ENCODE data around the gene MRPL23. TPM values are rescaled to one million over a fixed set of nuclear protein-coding genes. Genes with fewer than 3 reads are reported as not detected.

The MRPL23 gene
- total and polyA plus RNA-seq, 4 donors, result 34.8 to 250 (median 107) TPM

- no peak for DNase-seq
- Histone ChIP-seq H3K4me1 (ENCODE audit: control insufficient read depth in 5 of 5, insufficient read depth in 5 of 5, low read length in 5 of 5) (no peaks in the 10 kb centered on the region), H3K27ac (ENCODE audit: low read depth in 1 of 2, low read length in 1 of 2) (no peak overlapping the region), H3K9ac (ENCODE audit: insufficient read depth in 1 of 2, low read length in 2 of 2) (no peak overlapping the region), H3K27me3 (ENCODE audit: control insufficient read depth in 3 of 3, insufficient read depth in 3 of 3, low read length in 2 of 3) (no peaks in the 10 kb centered on the region), H3K9me3 (ENCODE audit: control insufficient read depth in 4 of 4, insufficient read depth in 3 of 4, low read length in 3 of 4) (no peaks in the 10 kb centered on the region), H3K4me3 (no peak overlapping the region), H3K36me3 (ENCODE audit: control insufficient read depth in 4 of 4, insufficient read depth in 4 of 4, low read length in 4 of 4) (no peaks in the 10 kb centered on the region)
- WGBS, 2 donors, result 92% methylated on average over 6 of the region's 20 CpGs; no CpG with 5 or more reads in 1 of the 2 donors
- TF ChIP-seq CTCF (IDR thresholded peaks at IDR 0.05; ENCODE audit: control extremely low read depth, extremely low read depth), result no peak
- ATAC-seq (ENCODE audit: insufficient read depth, low FRiP score), result no peak
These were observed 16.7 kb downstream of the MRPL23 start for GRCh38 chr11:1963864-1964263.

GRCh38 chr11:1964348-1964747, 17.2 kb downstream of the MRPL23 start:
- WGBS, 2 donors, result no CpG with 5 or more reads among the region's 17 CpGs
- ATAC-seq (ENCODE audit: insufficient read depth, low FRiP score) (no peak), DNase-seq (no peak)
- H3K36me3 ChIP-seq (ENCODE audit: control insufficient read depth in 4 of 4, insufficient read depth in 4 of 4, low read length in 4 of 4), result no peaks in the 10 kb centered on the region
- no peak overlapping the region for H3K9ac ChIP-seq (ENCODE audit: insufficient read depth in 1 of 2, low read length in 2 of 2)
- no peaks in the 10 kb centered on the region for H3K27me3 ChIP-seq (ENCODE audit: control insufficient read depth in 3 of 3, insufficient read depth in 3 of 3, low read length in 2 of 3)
- no peak for TF ChIP-seq CTCF (IDR thresholded peaks at IDR 0.05; ENCODE audit: control extremely low read depth, extremely low read depth)
- H3K4me1 ChIP-seq (ENCODE audit: control insufficient read depth in 5 of 5, insufficient read depth in 5 of 5, low read length in 5 of 5), result no peaks in the 10 kb centered on the region
- H3K4me3 ChIP-seq, result no peak overlapping the region
- H3K27ac ChIP-seq (ENCODE audit: low read depth in 1 of 2, low read length in 1 of 2), result no peak overlapping the region
- no peaks in the 10 kb centered on the region for H3K9me3 ChIP-seq (ENCODE audit: control insufficient read depth in 4 of 4, insufficient read depth in 3 of 4, low read length in 3 of 4)

GRCh38 chr11:1964955-1965354, 17.8 kb downstream of the MRPL23 start:
- no peaks in the 10 kb centered on the region for H3K36me3 ChIP-seq (ENCODE audit: control insufficient read depth in 4 of 4, insufficient read depth in 4 of 4, low read length in 4 of 4)
- DNase-seq (no peak), ATAC-seq (ENCODE audit: insufficient read depth, low FRiP score) (no peak)
- WGBS, 2 donors, result 100% methylated on average over 2 of the region's 20 CpGs; no CpG with 5 or more reads in 1 of the 2 donors
- H3K27ac ChIP-seq (ENCODE audit: low read depth in 1 of 2, low read length in 1 of 2), result no peak overlapping the region
- no peak for TF ChIP-seq CTCF (IDR thresholded peaks at IDR 0.05; ENCODE audit: control extremely low read depth, extremely low read depth)
- no peaks in the 10 kb centered on the region for H3K9me3 ChIP-seq (ENCODE audit: control insufficient read depth in 4 of 4, insufficient read depth in 3 of 4, low read length in 3 of 4)
- H3K4me3 ChIP-seq, result no peak overlapping the region
- H3K27me3 ChIP-seq (ENCODE audit: control insufficient read depth in 3 of 3, insufficient read depth in 3 of 3, low read length in 2 of 3), result no peaks in the 10 kb centered on the region
- H3K4me1 ChIP-seq (ENCODE audit: control insufficient read depth in 5 of 5, insufficient read depth in 5 of 5, low read length in 5 of 5), result no peaks in the 10 kb centered on the region
- H3K9ac ChIP-seq (ENCODE audit: insufficient read depth in 1 of 2, low read length in 2 of 2), result no peak overlapping the region

- no peaks in the 10 kb centered on the region for H3K27me3 ChIP-seq (ENCODE audit: control insufficient read depth in 3 of 3, insufficient read depth in 3 of 3, low read length in 2 of 3)
- TF ChIP-seq CTCF (IDR thresholded peaks at IDR 0.05; ENCODE audit: control extremely low read depth, extremely low read depth), result no peak
- no peak overlapping the region for H3K9ac ChIP-seq (ENCODE audit: insufficient read depth in 1 of 2, low read length in 2 of 2)
- H3K4me3 ChIP-seq, result no peak overlapping the region
- no peak overlapping the region for H3K27ac ChIP-seq (ENCODE audit: low read depth in 1 of 2, low read length in 1 of 2)
- DNase-seq (no peak), ATAC-seq (ENCODE audit: insufficient read depth, low FRiP score) (no peak)
- H3K9me3 ChIP-seq (ENCODE audit: control insufficient read depth in 4 of 4, insufficient read depth in 3 of 4, low read length in 3 of 4), result no peaks in the 10 kb centered on the region
- H3K4me1 ChIP-seq (ENCODE audit: control insufficient read depth in 5 of 5, insufficient read depth in 5 of 5, low read length in 5 of 5), result no peaks in the 10 kb centered on the region
- WGBS, 2 donors, result 80 to 95% methylated on average over 5 to 8 of the region's 18 CpGs
- no peaks in the 10 kb centered on the region for H3K36me3 ChIP-seq (ENCODE audit: control insufficient read depth in 4 of 4, insufficient read depth in 4 of 4, low read length in 4 of 4)
These were observed 19.4 kb downstream of the MRPL23 start for GRCh38 chr11:1966531-1966930.

Measured in lung (tissue), 12 donors.